ENCODE data around the gene LSM10.

The LSM10 gene

GRCh38 chr1:36397378-36398230 is at the start of gene LSM10:
Gene LSM10 (minus strand): TSS chr1:36397908. CDS start chr1:36394129, 3,779 bp downstream.
- peak; percentile 100 for DNase-seq (ENCODE audit: low read depth)
- Histone ChIP-seq H3K36me3 (ENCODE audit: control insufficient read depth, insufficient read depth, low read length, severe bottlenecking) (peaks cover 15% of the 10 kb centered on the region), H3K4me3 (ENCODE audit: low read length) (peak within 1 kb of the TSS; percentile 99), H3K27me3 (replicated peaks; ENCODE audit: control insufficient read depth, insufficient read depth, low read length) (no peaks in the 10 kb centered on the region), H3K9ac (ENCODE audit: low read length) (peak within 1 kb of the TSS; percentile 97), H3K9me3 (ENCODE audit: control insufficient read depth, low read length) (no peaks in the 10 kb centered on the region), H3K4me1 (ENCODE audit: control insufficient read depth, insufficient read depth, low read length) (peaks cover 14% of the 10 kb centered on the region)

GRCh38 chr1:36447450-36447849 is 49.7 kb upstream of the LSM10 start:
- H3K27me3 ChIP-seq (replicated peaks; ENCODE audit: control insufficient read depth, insufficient read depth, low read length), result no peaks in the 10 kb centered on the region
- H3K4me1 ChIP-seq (ENCODE audit: control insufficient read depth, insufficient read depth, low read length), result peaks cover 32% of the 10 kb centered on the region
- no peak overlapping the region for H3K4me3 ChIP-seq (ENCODE audit: low read length)
- H3K9ac ChIP-seq (ENCODE audit: low read length), result no peak overlapping the region
- no peak for DNase-seq (ENCODE audit: low read depth)
- no peaks in the 10 kb centered on the region for H3K36me3 ChIP-seq (ENCODE audit: control insufficient read depth, insufficient read depth, low read length, severe bottlenecking)
- no peaks in the 10 kb centered on the region for H3K9me3 ChIP-seq (ENCODE audit: control insufficient read depth, low read length)

GRCh38 chr1:36446746-36447145 is 49.0 kb upstream of the LSM10 start:
- DNase-seq (ENCODE audit: low read depth), result no peak
- Histone ChIP-seq H3K4me1 (ENCODE audit: control insufficient read depth, insufficient read depth, low read length) (peaks cover 38% of the 10 kb centered on the region), H3K4me3 (ENCODE audit: low read length) (no peak overlapping the region), H3K9ac (ENCODE audit: low read length) (no peak overlapping the region), H3K9me3 (ENCODE audit: control insufficient read depth, low read length) (no peaks in the 10 kb centered on the region), H3K27me3 (replicated peaks; ENCODE audit: control insufficient read depth, insufficient read depth, low read length) (no peaks in the 10 kb centered on the region), H3K36me3 (ENCODE audit: control insufficient read depth, insufficient read depth, low read length, severe bottlenecking) (no peaks in the 10 kb centered on the region)

GRCh38 chr1:36446271-36446670 is 48.6 kb upstream of the LSM10 start:
- no peak for DNase-seq (ENCODE audit: low read depth)
- H3K27me3 ChIP-seq (replicated peaks; ENCODE audit: control insufficient read depth, insufficient read depth, low read length), result no peaks in the 10 kb centered on the region
- H3K36me3 ChIP-seq (ENCODE audit: control insufficient read depth, insufficient read depth, low read length, severe bottlenecking), result no peaks in the 10 kb centered on the region
- H3K4me1 ChIP-seq (ENCODE audit: control insufficient read depth, insufficient read depth, low read length), result peaks cover 38% of the 10 kb centered on the region
- no peaks in the 10 kb centered on the region for H3K9me3 ChIP-seq (ENCODE audit: control insufficient read depth, low read length)
- no peak overlapping the region for H3K4me3 ChIP-seq (ENCODE audit: low read length)
- no peak overlapping the region for H3K9ac ChIP-seq (ENCODE audit: low read length)

- H3K27me3 ChIP-seq (replicated peaks; ENCODE audit: control insufficient read depth, insufficient read depth, low read length), result no peaks in the 10 kb centered on the region
- H3K9ac ChIP-seq (ENCODE audit: low read length), result no peak overlapping the region
- DNase-seq (ENCODE audit: low read depth), result no peak
- H3K4me3 ChIP-seq (ENCODE audit: low read length), result no peak overlapping the region
- H3K4me1 ChIP-seq (ENCODE audit: control insufficient read depth, insufficient read depth, low read length), result peaks cover 35% of the 10 kb centered on the region
- H3K36me3 ChIP-seq (ENCODE audit: control insufficient read depth, insufficient read depth, low read length, severe bottlenecking), result peaks cover 5% of the 10 kb centered on the region
- H3K9me3 ChIP-seq (ENCODE audit: control insufficient read depth, low read length), result no peaks in the 10 kb centered on the region
Measured at GRCh38 chr1:36443297-36443696, 45.6 kb upstream of the LSM10 start.

- no peaks in the 10 kb centered on the region for H3K27me3 ChIP-seq (replicated peaks; ENCODE audit: control insufficient read depth, insufficient read depth, low read length)
- peak; percentile 45 for DNase-seq (ENCODE audit: low read depth)
- H3K4me1 ChIP-seq (ENCODE audit: control insufficient read depth, insufficient read depth, low read length), result peaks cover 35% of the 10 kb centered on the region
- H3K36me3 ChIP-seq (ENCODE audit: control insufficient read depth, insufficient read depth, low read length, severe bottlenecking), result peaks cover 11% of the 10 kb centered on the region
- H3K9me3 ChIP-seq (ENCODE audit: control insufficient read depth, low read length), result no peaks in the 10 kb centered on the region
- H3K9ac ChIP-seq (ENCODE audit: low read length), result no peak overlapping the region
- H3K4me3 ChIP-seq (ENCODE audit: low read length), result no peak overlapping the region
Measured at GRCh38 chr1:36442337-36442736, 44.6 kb upstream of the LSM10 start.

GRCh38 chr1:36440646-36441045 is 42.9 kb upstream of the LSM10 start:
- no peak overlapping the region for H3K9ac ChIP-seq (ENCODE audit: low read length)
- DNase-seq (ENCODE audit: low read depth), result peak; percentile 12
- H3K36me3 ChIP-seq (ENCODE audit: control insufficient read depth, insufficient read depth, low read length, severe bottlenecking), result peaks cover 17% of the 10 kb centered on the region
- H3K27me3 ChIP-seq (replicated peaks; ENCODE audit: control insufficient read depth, insufficient read depth, low read length), result no peaks in the 10 kb centered on the region
- H3K4me3 ChIP-seq (ENCODE audit: low read length), result no peak overlapping the region
- no peaks in the 10 kb centered on the region for H3K9me3 ChIP-seq (ENCODE audit: control insufficient read depth, low read length)
- H3K4me1 ChIP-seq (ENCODE audit: control insufficient read depth, insufficient read depth, low read length), result peaks cover 35% of the 10 kb centered on the region

- peaks cover 35% of the 10 kb centered on the region for H3K4me1 ChIP-seq (ENCODE audit: control insufficient read depth, insufficient read depth, low read length)
- H3K9ac ChIP-seq (ENCODE audit: low read length), result no peak overlapping the region
- H3K36me3 ChIP-seq (ENCODE audit: control insufficient read depth, insufficient read depth, low read length, severe bottlenecking), result peaks cover 17% of the 10 kb centered on the region
- no peak overlapping the region for H3K4me3 ChIP-seq (ENCODE audit: low read length)
- DNase-seq (ENCODE audit: low read depth), result no peak
- H3K9me3 ChIP-seq (ENCODE audit: control insufficient read depth, low read length), result no peaks in the 10 kb centered on the region
- no peaks in the 10 kb centered on the region for H3K27me3 ChIP-seq (replicated peaks; ENCODE audit: control insufficient read depth, insufficient read depth, low read length)
Measured at GRCh38 chr1:36440044-36440443, 42.3 kb upstream of the LSM10 start.

- DNase-seq (ENCODE audit: low read depth), result no peak
- peaks cover 28% of the 10 kb centered on the region for H3K4me1 ChIP-seq (ENCODE audit: control insufficient read depth, insufficient read depth, low read length)
- no peaks in the 10 kb centered on the region for H3K27me3 ChIP-seq (replicated peaks; ENCODE audit: control insufficient read depth, insufficient read depth, low read length)
- H3K4me3 ChIP-seq (ENCODE audit: low read length), result no peak overlapping the region
- H3K9me3 ChIP-seq (ENCODE audit: control insufficient read depth, low read length), result no peaks in the 10 kb centered on the region
- H3K36me3 ChIP-seq (ENCODE audit: control insufficient read depth, insufficient read depth, low read length, severe bottlenecking), result peaks cover 17% of the 10 kb centered on the region
- no peak overlapping the region for H3K9ac ChIP-seq (ENCODE audit: low read length)
Measured at GRCh38 chr1:36438715-36439114, 41.0 kb upstream of the LSM10 start.

- no peak overlapping the region for H3K4me3 ChIP-seq (ENCODE audit: low read length)
- no peaks in the 10 kb centered on the region for H3K9me3 ChIP-seq (ENCODE audit: control insufficient read depth, low read length)
- peaks cover 27% of the 10 kb centered on the region for H3K36me3 ChIP-seq (ENCODE audit: control insufficient read depth, insufficient read depth, low read length, severe bottlenecking)
- peaks cover 21% of the 10 kb centered on the region for H3K4me1 ChIP-seq (ENCODE audit: control insufficient read depth, insufficient read depth, low read length)
- DNase-seq (ENCODE audit: low read depth), result no peak
- no peak overlapping the region for H3K9ac ChIP-seq (ENCODE audit: low read length)
- H3K27me3 ChIP-seq (replicated peaks; ENCODE audit: control insufficient read depth, insufficient read depth, low read length), result no peaks in the 10 kb centered on the region
Measured at GRCh38 chr1:36436821-36437220, 39.1 kb upstream of the LSM10 start.

GRCh38 chr1:36433102-36433501 is 35.4 kb upstream of the LSM10 start:
- H3K4me3 ChIP-seq (ENCODE audit: low read length), result no peak overlapping the region
- peaks cover 33% of the 10 kb centered on the region for H3K36me3 ChIP-seq (ENCODE audit: control insufficient read depth, insufficient read depth, low read length, severe bottlenecking)
- H3K9ac ChIP-seq (ENCODE audit: low read length), result no peak overlapping the region
- no peaks in the 10 kb centered on the region for H3K27me3 ChIP-seq (replicated peaks; ENCODE audit: control insufficient read depth, insufficient read depth, low read length)
- H3K9me3 ChIP-seq (ENCODE audit: control insufficient read depth, low read length), result no peaks in the 10 kb centered on the region
- peaks cover 9% of the 10 kb centered on the region for H3K4me1 ChIP-seq (ENCODE audit: control insufficient read depth, insufficient read depth, low read length)
- no peak for DNase-seq (ENCODE audit: low read depth)

Measured in adipocyte (in vitro differentiated cells).